Dermis blood vessel endothelial cell (primary cell): ENCODE results near the gene PSEN1. TPM values are rescaled to one million over a fixed set of nuclear protein-coding genes. Genes with fewer than 3 reads are reported as not detected.

ENCODE experiments used
- total RNA-seq: library from RNA; depleted of rRNA; stranded (reverse); fragments of >200 nt; gene quantifications from 2 replicates; pipeline ENCODE4 v1.2.3, GENCODE V29; 2014

PSEN1 gene
- total RNA-seq, 1 donor from 2014 or later, result 52.9 TPM

Other genes starting within 250 kb of the PSEN1 start
- gene DPF3, start 242.4 kb upstream of the PSEN1 start, total RNA-seq, result 1.4 and 2.9 TPM in 2 replicates
- 6.6 and 9.0 TPM in 2 replicates for gene DCAF4, start 210.0 kb upstream of the PSEN1 start, total RNA-seq
- gene ZFYVE1, start 109.4 kb upstream of the PSEN1 start, total RNA-seq, result 21.3 and 22.4 TPM in 2 replicates
- gene RBM25, start 78.0 kb upstream of the PSEN1 start, total RNA-seq, result 35.5 and 38.1 TPM in 2 replicates
- gene PAPLN, start 101.0 kb downstream of the PSEN1 start, total RNA-seq, result 30.6 and 60.1 TPM in 2 replicates